GM12875 (cell line): Measurements from ENCODE around the gene SMG6.

Experiments used
- H3K4me3 ChIP-seq: one replicate; pipeline ENCODE4 v1.5.1; 2011; ENCODE audit warnings: low read depth, low read length, control low read depth
- TF ChIP-seq, protein P1 (sequence below): IDR thresholded peaks from 2 replicates; pipeline ENCODE4 v1.5.1; 2011; ENCODE audit warnings: low read depth, mild to moderate bottlenecking, control low read depth, inconsistent platforms, low read length, moderate library complexity, borderline replicate concordance; ENCODE audit not compliant: insufficient read depth

The SMG6 gene

DNA sequence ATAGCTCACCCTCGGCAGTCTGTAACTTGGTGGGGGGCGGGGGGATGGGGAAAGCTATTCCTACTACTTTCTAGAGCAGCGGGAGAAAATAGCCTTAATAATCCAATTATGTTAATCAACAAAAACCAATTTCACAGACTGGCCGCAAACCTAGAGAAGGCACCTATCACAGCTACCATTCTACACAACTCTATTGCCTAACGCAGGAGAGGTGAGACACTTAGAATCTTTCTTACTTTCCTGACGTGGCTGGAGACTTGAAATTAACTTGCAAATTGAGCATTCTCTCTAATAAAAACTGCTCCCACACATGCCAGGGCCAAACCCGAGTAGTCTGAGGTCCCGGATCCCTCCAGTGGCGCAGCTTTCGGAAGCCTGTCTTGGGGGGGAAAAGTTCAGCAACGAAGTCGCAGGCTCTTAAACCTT is 794 bp downstream of the SMG6 start:
- TF ChIP-seq, protein P1, sequence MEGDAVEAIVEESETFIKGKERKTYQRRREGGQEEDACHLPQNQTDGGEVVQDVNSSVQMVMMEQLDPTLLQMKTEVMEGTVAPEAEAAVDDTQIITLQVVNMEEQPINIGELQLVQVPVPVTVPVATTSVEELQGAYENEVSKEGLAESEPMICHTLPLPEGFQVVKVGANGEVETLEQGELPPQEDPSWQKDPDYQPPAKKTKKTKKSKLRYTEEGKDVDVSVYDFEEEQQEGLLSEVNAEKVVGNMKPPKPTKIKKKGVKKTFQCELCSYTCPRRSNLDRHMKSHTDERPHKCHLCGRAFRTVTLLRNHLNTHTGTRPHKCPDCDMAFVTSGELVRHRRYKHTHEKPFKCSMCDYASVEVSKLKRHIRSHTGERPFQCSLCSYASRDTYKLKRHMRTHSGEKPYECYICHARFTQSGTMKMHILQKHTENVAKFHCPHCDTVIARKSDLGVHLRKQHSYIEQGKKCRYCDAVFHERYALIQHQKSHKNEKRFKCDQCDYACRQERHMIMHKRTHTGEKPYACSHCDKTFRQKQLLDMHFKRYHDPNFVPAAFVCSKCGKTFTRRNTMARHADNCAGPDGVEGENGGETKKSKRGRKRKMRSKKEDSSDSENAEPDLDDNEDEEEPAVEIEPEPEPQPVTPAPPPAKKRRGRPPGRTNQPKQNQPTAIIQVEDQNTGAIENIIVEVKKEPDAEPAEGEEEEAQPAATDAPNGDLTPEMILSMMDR = no peak
- peak overlapping the region; percentile 97 for H3K4me3 ChIP-seq

DNA sequence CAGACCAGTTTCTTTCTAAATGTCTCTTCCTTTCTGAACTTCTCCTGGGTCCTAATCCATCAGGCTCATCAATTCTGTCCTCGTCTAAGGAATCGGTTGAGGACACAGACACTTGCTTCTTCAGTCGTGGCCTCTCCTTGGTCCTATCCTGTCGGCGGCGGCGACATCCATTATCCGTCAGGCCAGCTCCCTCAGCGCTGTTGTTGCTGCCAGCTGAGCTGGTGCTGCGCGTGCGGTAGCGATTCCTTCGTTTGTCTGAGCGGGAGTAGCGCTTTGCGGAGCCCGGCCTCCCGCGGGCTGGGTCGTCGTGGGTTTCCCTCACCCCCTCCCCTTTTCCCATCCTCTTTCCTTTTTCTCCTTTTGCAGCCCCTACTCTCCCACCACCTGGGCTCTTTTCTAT is 3.8 kb downstream of the SMG6 start:
- TF ChIP-seq, protein P1 = no peak
- no peak overlapping the region for H3K4me3 ChIP-seq

- H3K4me3 ChIP-seq = no peak overlapping the region
- TF ChIP-seq, protein P1 = no peak
These were observed 4.4 kb downstream of the SMG6 start for GRCh38 chr17:2299136-2299535.

- TF ChIP-seq, protein P1 = no peak
- H3K4me3 ChIP-seq = no peak overlapping the region
These were observed 6.6 kb downstream of the SMG6 start for GRCh38 chr17:2297023-2297422.

- no peak overlapping the region for H3K4me3 ChIP-seq
- TF ChIP-seq, protein P1 = no peak
These were observed 8.0 kb downstream of the SMG6 start for GRCh38 chr17:2295575-2295974.

- H3K4me3 ChIP-seq = no peak overlapping the region
- TF ChIP-seq, protein P1 = no peak
These were observed 11.5 kb downstream of the SMG6 start for GRCh38 chr17:2292100-2292499.

DNA sequence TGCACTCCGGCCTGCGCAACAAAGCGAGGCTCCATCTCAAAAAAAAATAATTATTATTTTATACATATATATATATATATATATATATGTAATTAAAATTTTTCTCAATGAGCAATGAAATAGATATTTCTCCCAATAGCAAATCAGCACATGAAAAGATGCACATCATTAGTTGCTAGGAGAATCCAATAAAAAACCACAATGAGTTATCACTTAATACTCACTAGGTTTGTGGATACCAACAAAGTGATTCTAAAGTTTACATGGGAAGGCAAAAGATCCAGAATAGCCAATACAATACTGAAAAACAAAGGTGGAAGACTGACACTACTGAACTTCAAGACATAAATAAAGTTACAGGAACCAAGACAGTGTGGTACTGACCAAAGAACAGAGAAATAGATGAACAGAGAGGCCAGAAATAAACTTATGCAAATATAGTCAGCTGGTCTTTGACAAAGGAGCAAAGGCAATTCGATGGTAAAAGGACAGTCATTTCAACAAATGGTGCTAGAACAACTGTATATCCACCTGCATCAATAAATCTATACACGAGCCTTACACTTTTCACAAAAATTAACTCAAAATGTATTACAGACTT is 13.6 kb downstream of the SMG6 start:
- TF ChIP-seq, protein P1 = no peak
- H3K4me3 ChIP-seq = no peak overlapping the region
